ENCODE results near the gene PAQR8.

DNA sequence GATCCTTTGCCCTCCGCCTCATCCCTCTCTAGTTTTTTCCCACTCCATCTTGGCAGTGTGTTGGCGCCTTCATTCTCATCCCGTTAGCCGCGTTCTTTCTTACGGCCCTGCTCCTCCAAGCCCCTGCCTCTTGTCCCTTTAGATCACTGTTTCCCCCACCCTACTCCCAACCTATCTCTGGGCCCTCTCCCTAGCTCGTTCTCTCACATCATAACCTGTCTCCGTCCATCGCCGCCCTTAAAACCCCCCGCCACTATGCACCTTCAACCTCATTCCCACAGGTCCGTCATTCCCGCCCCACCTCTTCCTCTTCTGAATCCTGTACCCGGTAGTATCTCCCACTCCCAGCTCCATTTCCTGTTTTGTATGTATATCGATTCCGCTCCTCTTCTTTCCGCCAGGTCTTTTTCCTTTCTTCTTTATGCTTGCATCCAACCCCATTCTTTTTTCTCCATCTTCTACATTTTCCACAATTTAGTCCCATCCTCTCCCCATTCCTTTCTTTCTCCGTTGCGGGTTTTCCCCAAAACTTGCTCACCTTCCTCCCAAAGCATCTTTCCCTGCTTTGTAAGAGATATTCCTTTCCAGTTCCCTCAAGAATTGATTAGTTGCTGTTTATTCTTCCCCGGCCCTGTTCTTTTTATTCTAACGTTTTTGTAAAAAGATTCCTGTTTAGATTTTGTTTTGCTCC is 58.9 kb downstream of the PAQR8 start:
- TF ChIP-seq, protein P1, sequence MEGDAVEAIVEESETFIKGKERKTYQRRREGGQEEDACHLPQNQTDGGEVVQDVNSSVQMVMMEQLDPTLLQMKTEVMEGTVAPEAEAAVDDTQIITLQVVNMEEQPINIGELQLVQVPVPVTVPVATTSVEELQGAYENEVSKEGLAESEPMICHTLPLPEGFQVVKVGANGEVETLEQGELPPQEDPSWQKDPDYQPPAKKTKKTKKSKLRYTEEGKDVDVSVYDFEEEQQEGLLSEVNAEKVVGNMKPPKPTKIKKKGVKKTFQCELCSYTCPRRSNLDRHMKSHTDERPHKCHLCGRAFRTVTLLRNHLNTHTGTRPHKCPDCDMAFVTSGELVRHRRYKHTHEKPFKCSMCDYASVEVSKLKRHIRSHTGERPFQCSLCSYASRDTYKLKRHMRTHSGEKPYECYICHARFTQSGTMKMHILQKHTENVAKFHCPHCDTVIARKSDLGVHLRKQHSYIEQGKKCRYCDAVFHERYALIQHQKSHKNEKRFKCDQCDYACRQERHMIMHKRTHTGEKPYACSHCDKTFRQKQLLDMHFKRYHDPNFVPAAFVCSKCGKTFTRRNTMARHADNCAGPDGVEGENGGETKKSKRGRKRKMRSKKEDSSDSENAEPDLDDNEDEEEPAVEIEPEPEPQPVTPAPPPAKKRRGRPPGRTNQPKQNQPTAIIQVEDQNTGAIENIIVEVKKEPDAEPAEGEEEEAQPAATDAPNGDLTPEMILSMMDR (conservative IDR thresholded peaks at IDR 0.05): no peak
- no peak for TF ChIP-seq EZH2 (IDR thresholded peaks at IDR 0.05; ENCODE audit: low read depth)

Measured in PC-9 (cell line).